ENCODE measurements around the gene TRIML2. TPM values are rescaled to one million over a fixed set of nuclear protein-coding genes. Genes with fewer than 3 reads are reported as not detected.

TRIML2 gene
- total and polyA plus RNA-seq, 3 donors from 2014 or later = 3.7 to 5.8 (median 4.8) TPM

GRCh38 chr4:188110741-188111471, 1.5 kb upstream of the TRIML2 start:
- Histone ChIP-seq H3K36me3 (ENCODE audit: low read depth, missing control alignments) (no peaks in the 10 kb centered on the region), H3K4me3 (no peak overlapping the region), H3K9me3 (no peaks in the 10 kb centered on the region), H3K27me3 (no peaks in the 10 kb centered on the region), H3K4me1 (no peaks in the 10 kb centered on the region), H3K27ac (no peak overlapping the region)
- no peak for TF ChIP-seq POLR2A (IDR thresholded peaks at IDR 0.05)
- TF ChIP-seq, protein P1, sequence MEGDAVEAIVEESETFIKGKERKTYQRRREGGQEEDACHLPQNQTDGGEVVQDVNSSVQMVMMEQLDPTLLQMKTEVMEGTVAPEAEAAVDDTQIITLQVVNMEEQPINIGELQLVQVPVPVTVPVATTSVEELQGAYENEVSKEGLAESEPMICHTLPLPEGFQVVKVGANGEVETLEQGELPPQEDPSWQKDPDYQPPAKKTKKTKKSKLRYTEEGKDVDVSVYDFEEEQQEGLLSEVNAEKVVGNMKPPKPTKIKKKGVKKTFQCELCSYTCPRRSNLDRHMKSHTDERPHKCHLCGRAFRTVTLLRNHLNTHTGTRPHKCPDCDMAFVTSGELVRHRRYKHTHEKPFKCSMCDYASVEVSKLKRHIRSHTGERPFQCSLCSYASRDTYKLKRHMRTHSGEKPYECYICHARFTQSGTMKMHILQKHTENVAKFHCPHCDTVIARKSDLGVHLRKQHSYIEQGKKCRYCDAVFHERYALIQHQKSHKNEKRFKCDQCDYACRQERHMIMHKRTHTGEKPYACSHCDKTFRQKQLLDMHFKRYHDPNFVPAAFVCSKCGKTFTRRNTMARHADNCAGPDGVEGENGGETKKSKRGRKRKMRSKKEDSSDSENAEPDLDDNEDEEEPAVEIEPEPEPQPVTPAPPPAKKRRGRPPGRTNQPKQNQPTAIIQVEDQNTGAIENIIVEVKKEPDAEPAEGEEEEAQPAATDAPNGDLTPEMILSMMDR (IDR thresholded peaks at IDR 0.05) = no peak
- intact Hi-C loops (cut with DNase I; ENCODE audit: low total_unique reads) = no loop called here
- 73 to 78% methylated on average over 7 of the region's 7 CpGs for WGBS, 2 donors
- no peak for DNase-seq

DNA sequence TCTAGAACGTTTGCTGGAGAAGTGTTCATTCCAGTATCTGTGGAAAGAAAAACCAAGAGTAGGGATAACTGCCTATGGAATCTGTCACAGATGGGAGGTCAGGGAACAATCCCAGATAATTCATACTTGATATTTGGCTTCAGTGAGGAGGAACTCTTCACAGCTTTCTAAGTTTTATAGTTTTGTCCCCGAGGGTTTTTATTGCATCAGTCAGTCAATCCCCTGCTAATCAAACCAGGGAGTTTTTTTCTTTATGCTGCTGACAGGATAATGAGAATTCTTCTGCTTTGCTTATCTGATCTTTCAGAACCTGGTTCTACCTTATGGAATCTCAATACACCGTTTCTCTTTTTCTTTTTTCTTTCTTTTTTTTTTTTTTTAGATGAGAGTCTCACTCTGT, 633 bp upstream of the TRIML2 start:
- no peaks in the 10 kb centered on the region for H3K4me1 ChIP-seq
- intact Hi-C loops (cut with DNase I; ENCODE audit: low total_unique reads) = no loop called here
- WGBS, 2 donors = 48 to 52% methylated on average over 3 of the region's 3 CpGs

DNA sequence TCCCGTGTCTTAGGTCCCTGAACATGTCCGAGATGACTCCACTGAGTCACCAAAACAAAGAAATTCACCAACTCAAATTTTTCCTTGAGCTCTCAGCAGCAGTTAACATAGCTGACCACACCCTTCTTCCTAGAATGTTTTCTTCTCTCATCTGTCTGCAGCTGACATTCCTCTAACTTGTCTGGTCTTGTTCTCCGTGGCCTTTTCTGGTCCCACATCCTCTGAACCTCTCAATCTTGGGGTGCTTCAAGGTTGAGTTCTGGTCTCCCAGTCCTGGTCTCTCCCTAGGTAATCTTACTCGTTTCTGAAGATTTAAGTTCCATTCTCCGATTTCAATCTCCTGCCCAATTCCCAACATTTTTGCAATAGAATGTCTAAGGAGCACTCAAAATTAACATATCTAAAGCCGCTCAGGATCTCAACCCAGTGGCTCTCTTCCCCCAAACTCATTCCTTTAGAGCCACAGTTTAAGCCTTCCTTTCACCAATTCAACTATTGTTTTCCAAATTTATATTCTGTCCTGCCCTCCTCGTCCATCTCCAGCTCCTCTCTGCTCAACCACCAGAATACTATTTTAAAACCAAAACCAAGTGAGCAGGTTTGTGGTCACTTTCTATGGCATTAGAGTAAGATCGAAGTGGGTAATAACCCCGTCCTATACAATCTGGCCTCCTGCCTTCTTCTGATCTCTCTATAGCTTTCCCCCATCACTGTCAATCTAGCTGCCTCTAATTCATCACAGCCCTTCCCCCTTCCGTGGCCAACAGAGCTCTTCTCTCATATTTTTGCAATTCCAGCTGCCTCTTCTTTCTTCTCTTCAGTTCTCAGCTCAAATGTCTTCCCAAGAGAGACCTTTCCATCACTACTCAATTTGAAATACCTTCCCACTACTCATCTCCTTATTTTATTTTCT, 1.2 kb downstream of the TRIML2 start:
- H3K36me3 ChIP-seq (ENCODE audit: low read depth, missing control alignments) = no peaks in the 10 kb centered on the region
- no peaks in the 10 kb centered on the region for H3K9me3 ChIP-seq
- DNase-seq = no peak
- no peaks in the 10 kb centered on the region for H3K4me1 ChIP-seq
- no peak overlapping the region for H3K4me3 ChIP-seq
- intact Hi-C loops (cut with DNase I; ENCODE audit: low total_unique reads) = no loop called here
- H3K27ac ChIP-seq = no peak overlapping the region
- 62 to 63% methylated on average over 10 of the region's 10 CpGs for WGBS, 2 donors
- TF ChIP-seq, protein P1 (IDR thresholded peaks at IDR 0.05) = no peak
- no peak for TF ChIP-seq POLR2A (IDR thresholded peaks at IDR 0.05)
- no peaks in the 10 kb centered on the region for H3K27me3 ChIP-seq

More for the DNA sequence above, 633 bp upstream of the TRIML2 start:
- Histone ChIP-seq H3K9me3 (no peaks in the 10 kb centered on the region), H3K36me3 (ENCODE audit: low read depth, missing control alignments) (no peaks in the 10 kb centered on the region), H3K27ac (no peak overlapping the region), H3K4me3 (no peak overlapping the region), H3K27me3 (no peaks in the 10 kb centered on the region)
- TF ChIP-seq, protein P1 (IDR thresholded peaks at IDR 0.05) = no peak
- no peak for TF ChIP-seq POLR2A (IDR thresholded peaks at IDR 0.05)
- DNase-seq = no peak

DNA sequence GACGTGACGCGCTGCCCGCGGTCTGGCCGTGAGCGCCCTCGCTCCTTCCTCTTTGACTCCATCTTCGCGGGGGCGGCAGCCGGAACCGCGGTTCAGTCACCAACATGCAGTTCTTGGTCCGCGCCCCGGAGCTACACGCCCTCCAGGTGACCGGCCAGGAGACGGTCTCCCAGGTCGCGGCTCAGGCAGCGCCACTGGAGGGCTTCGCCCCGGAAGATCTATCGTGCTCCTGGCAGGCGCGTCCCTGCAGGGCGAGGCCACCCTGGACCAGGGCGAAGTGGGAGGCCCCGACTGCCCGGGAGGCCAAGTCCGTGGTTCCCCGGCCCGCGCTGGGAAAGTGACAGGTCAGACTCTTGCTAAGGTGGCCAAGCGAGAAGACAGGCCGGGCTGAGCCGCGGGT, 2.9 kb downstream of the TRIML2 start:
- WGBS, 2 donors = 63 to 77% methylated on average over 31 to 35 of the region's 40 CpGs
- Histone ChIP-seq H3K27ac (no peak overlapping the region), H3K9me3 (no peaks in the 10 kb centered on the region), H3K27me3 (no peaks in the 10 kb centered on the region), H3K36me3 (ENCODE audit: low read depth, missing control alignments) (no peaks in the 10 kb centered on the region), H3K4me3 (peak overlapping the region; percentile 44 to 60), H3K4me1 (no peaks in the 10 kb centered on the region)
- DNase-seq = peak; percentile 25
- no peak for TF ChIP-seq POLR2A (IDR thresholded peaks at IDR 0.05)
- TF ChIP-seq, protein P1 (IDR thresholded peaks at IDR 0.05) = no peak
- intact Hi-C loops (cut with DNase I; ENCODE audit: low total_unique reads) = no loop called here

All from testis (tissue), 3 donors.